Prostate gland (tissue), 2 donors: ENCODE results near the gene TAF6L.

ENCODE experiments used
- POLR2A ChIP-seq: fragments of 450-650 bp; IDR thresholded peaks from one replicate; pipeline ENCODE4 v1.6.1; 2016; ENCODE audit warnings: antibody characterized with exemption, mild to moderate bottlenecking
- POLR2AphosphoS5 ChIP-seq: sonication (generic); formaldehyde crosslinking; IDR thresholded peaks from one replicate; pipeline ENCODE4 v1.6.1; 2017; ENCODE audit warnings: antibody characterized with exemption
- TF ChIP-seq, protein P1 (sequence below), 4 experiments: fragments of 200-600 bp in 2 of 4; fragments of 450-650 bp in 2 of 4; sonication (generic) in 2 of 4; IDR thresholded peaks; 1 replicate in 3 of 4; 2 replicates in 1 of 4; pipeline ENCODE4 v1.5.1; 2016 to 2019; ENCODE audit warnings: antibody characterized with exemption in 4 of 4, mild to moderate bottlenecking in 2 of 4, moderate library complexity in 2 of 4

DNA sequence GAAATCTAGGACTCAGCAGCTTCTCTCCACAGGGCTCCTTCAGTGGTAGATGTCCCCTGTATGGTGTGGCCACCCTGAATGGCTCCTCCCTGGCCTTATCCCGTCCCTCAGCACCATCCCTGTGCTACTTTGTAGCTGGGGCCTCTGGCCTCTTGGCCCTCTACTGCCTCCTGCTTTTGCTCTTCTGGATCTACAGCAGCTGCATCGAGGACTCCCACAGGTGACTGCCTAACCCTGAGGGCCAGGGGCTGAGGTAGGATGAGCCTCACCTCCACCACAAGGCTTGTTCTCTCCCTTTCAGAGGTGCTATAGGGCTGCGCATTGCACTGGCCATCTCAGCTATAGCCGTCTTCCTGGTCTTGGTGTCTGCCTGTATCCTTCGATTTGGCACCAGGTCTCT lies 17.8 kb downstream of the TAF6L start:
- TF ChIP-seq POLR2A: no peak
- TF ChIP-seq, protein P1, sequence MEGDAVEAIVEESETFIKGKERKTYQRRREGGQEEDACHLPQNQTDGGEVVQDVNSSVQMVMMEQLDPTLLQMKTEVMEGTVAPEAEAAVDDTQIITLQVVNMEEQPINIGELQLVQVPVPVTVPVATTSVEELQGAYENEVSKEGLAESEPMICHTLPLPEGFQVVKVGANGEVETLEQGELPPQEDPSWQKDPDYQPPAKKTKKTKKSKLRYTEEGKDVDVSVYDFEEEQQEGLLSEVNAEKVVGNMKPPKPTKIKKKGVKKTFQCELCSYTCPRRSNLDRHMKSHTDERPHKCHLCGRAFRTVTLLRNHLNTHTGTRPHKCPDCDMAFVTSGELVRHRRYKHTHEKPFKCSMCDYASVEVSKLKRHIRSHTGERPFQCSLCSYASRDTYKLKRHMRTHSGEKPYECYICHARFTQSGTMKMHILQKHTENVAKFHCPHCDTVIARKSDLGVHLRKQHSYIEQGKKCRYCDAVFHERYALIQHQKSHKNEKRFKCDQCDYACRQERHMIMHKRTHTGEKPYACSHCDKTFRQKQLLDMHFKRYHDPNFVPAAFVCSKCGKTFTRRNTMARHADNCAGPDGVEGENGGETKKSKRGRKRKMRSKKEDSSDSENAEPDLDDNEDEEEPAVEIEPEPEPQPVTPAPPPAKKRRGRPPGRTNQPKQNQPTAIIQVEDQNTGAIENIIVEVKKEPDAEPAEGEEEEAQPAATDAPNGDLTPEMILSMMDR (IDR thresholded peaks at IDR 0.05): no peak
- TF ChIP-seq POLR2AphosphoS5: no peak
